NCI-H345 treated with DMSO at 0.1 percent for 48 hours (cell line): ENCODE data around the gene INKA1.

ENCODE experiments used
- DNase-seq: peaks from one replicate; lab custom pipeline; 2025; ENCODE audit not compliant: unreplicated experiment; lab: John Stamatoyannopoulos, UW

INKA1 gene

GRCh38 chr3:49786357-49787181 is 16.5 kb upstream of the INKA1 start, which contains the start of gene IP6K1:
Gene IP6K1 (minus strand): TSS chr3:49786542. CDS start chr3:49748040, 38,502 bp downstream.
- peak; percentile 95 for DNase-seq

GRCh38 chr3:49787182-49787464 is 15.9 kb upstream of the INKA1 start:
- no peak for DNase-seq

DNA sequence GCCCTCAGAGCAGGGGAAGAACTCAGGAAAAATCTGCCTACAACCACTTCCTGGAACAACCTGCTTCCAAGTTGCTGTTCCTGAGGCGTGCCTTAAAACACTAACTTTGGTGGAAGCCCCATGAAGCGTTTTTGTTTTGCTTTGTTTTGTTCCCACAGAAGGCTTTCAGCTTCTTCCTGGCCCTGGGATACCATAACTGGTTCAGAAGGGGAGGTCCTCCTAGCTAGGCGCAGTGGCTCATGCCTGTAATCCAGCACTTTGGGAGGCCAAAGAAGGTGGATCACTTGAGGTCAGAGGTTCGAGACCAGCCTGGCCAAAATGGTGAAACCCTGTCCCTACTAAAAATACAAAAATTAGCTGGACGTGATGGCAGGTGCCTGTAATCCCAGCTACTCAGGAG is 15.5 kb upstream of the INKA1 start:
- DNase-seq, result no peak

- no peak for DNase-seq
These were observed 15.0 kb upstream of the INKA1 start for GRCh38 chr3:49788056-49788455.

DNA sequence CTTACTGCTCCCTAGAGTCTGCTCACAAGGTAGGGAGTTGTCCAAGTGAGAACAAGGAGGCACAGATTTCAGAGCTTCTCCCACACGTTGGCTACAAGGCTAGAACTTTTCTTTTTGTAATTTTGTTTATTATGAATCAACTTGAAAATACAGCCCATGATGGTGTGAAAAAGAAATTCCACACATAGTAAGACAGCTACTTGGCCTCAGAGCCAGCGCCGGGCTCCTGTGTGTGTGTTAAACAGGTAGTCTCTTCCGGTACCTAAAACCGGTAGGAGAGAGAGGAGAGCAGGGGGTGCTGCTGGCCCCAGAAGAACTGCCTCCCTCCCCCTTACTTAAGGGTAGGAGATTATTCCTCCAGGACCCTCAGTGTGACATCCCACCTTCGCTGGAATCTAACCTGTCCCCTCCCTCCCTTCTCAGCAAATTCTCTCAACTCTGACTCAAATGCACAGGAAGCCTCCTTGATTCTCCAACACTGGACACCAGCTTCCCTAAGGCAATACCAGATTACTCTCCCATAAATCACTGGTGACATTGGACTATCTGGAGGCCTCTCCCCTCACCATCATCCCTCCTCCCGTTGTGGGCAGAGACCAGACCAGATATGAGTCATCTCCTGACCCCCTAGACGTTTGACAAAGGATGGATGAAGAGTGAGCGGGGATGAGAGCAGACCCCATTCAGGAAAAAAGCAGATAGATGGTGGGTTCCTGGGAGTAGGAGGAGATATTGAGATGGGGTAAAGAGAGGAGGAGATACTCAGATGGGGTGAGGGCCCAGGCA is 12.2 kb upstream of the INKA1 start:
- no peak for DNase-seq

- DNase-seq, result no peak
These were observed 11.5 kb upstream of the INKA1 start for GRCh38 chr3:49791571-49791970.

GRCh38 chr3:49792371-49793150 is 10.5 kb upstream of the INKA1 start:
- DNase-seq, result no peak

- DNase-seq, result no peak
These were observed 9.5 kb upstream of the INKA1 start for GRCh38 chr3:49793486-49794085.

- DNase-seq, result no peak
These were observed 8.6 kb upstream of the INKA1 start for GRCh38 chr3:49794431-49794830.

DNA sequence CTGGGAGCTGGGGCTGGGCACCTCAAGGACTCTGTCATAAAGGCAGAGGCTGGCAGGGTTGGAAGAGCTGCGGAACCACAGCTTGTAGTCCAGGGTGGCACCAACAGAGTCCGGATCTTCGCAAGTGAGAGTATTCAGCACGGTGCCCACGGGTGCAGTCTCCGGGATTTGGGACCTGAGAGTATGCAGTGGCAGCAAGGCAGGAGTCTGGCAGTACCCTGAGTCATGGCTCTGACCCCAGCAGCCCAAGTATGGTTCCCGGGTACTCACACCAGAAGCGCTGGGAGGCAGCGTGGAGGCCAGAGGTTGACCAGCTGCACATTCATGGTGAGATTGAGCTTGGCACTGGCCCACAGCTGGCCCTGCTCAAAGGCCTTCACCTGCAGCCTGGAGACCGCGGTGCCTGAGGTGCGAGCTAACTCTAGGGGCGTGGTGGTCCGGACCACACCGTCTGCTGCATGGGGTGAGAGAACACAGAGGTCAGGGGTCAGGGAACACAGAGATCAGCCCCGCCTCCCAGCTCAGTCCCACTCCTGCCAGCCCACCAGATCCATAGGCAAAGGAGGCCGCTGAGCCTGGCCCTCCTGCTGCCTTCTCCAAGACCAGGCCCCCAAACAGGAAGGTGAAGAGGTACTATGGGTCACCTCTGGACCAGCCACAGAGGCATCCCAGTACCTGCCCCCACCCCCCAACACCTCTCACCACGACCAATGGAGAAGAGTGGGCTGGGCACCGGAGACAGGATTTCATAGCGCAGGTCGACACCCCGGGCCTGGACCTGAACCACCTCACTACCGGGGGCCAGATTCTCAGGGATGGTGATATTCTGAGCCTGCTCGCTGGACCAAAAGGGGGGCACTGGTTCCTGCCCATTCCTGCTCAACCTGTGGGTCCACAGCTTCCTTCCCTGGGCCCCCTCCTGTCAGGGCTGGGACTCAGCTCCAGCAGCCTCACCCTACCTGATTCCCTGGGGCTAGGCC is 7.8 kb upstream of the INKA1 start:
- DNase-seq, result no peak

DNA sequence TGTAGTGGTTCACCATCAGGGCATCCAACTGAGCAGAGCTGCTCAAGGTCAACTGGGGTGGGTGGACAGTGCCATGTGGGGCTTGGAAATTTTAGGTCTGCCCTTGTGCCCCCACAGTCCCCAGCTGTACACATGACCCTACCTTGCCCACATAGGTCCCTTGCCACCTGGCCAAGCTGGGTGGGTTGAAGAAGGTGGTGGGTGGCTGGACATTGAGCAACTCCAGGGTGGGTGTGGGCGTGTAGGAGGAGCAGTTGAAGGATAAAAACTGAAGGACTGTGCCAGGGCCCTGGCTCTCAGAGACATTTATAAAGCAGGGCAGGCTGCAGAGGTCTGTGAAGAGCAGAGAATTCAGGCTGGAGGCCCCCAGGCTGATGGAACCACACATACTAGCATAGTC is 4.0 kb upstream of the INKA1 start:
- no peak for DNase-seq

GRCh38 chr3:49799761-49800160 is 3.3 kb upstream of the INKA1 start, which contains the start of gene CDHR4:
Gene CDHR4 (minus strand): TSS chr3:49799873. CDS start chr3:49799812, 61 bp downstream.
- no peak for DNase-seq

GRCh38 chr3:49801160-49801559 is 1.9 kb upstream of the INKA1 start:
- no peak for DNase-seq

- DNase-seq, result no peak
These were observed 542 bp downstream of the INKA1 start for GRCh38 chr3:49803465-49804140.

DNA sequence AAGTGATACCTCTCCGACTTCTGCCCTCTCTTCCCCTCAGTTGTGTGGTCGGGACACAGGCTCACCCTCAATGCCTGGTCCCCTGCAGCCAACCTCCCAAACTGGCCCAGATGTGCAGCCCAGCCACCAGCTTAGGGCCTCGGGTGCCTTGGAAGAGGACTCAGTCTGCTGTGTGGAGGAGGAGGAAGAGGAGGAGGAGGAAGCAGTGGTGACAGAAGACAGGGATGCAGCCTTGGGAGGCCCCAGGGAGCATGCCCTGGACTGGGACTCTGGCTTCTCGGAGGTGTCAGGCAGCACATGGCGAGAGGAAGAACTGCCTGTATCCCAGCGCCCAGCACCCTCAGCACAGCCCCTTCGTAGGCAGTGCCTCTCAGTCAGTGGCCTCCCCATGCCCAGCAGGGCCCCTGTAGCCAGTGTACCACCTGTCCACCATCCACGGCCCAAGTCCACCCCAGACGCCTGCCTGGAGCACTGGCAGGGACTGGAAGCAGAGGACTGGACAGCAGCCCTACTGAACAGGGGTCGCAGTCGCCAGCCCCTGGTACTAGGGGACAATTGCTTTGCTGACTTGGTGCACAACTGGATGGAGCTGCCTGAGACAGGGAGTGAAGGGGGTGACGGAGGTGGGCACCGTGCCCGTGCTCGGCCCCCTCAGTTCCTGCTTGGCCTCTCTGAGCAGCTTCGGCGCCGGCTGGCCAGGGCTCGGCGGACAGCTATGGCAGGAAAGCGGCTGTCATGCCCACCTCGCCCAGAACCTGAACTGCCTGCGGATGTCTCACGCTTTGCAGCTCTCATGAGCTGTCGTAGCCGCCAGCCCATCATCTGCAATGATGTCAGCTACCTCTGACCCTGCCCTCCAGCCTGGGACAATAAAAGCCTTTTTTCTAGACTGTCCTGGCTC is 1.3 kb downstream of the INKA1 start:
- DNase-seq, result no peak

GRCh38 chr3:49805367-49805782 is 2.3 kb downstream of the INKA1 start:
- no peak for DNase-seq

- DNase-seq, result no peak
These were observed 3.0 kb downstream of the INKA1 start for GRCh38 chr3:49805897-49806701.

GRCh38 chr3:49806850-49807249 is 3.8 kb downstream of the INKA1 start:
- no peak for DNase-seq
